GM18519 (cell line): ENCODE measurements around the gene HTT-AS.

Experiments used
- ATAC-seq: cut with Tn5 transposase; IDR thresholded peaks from one replicate; pipeline ENCODE4 v1.9.1; 2021; ENCODE audit warnings: mild to moderate bottlenecking, moderate library complexity; ENCODE audit not compliant: unreplicated experiment, low FRiP score

The HTT-AS gene

DNA sequence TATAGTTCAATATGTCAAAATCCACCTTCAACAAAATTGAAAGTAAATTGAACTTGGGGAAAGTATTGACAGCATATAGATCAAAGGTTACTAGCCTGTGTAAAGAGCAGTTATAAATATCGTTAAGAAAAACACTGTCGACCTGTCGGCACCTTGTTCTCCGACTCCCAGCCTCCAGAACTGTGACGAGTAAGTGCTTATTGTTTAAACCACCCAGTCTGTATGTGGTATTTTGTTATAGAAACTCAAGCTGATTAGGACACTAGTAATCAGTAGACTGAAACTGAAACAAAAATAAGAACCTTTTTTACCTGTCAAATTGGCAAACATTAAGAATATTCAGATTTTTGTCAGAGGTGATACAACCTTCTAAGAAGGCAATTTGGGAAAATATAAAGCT, 17.1 kb upstream of the HTT-AS start:
- ATAC-seq: no peak

GRCh38 chr4:3087115-3087797, 12.9 kb upstream of the HTT-AS start:
- ATAC-seq: no peak

- no peak for ATAC-seq
Observed at GRCh38 chr4:3085948-3086670, 11.8 kb upstream of the HTT-AS start.

DNA sequence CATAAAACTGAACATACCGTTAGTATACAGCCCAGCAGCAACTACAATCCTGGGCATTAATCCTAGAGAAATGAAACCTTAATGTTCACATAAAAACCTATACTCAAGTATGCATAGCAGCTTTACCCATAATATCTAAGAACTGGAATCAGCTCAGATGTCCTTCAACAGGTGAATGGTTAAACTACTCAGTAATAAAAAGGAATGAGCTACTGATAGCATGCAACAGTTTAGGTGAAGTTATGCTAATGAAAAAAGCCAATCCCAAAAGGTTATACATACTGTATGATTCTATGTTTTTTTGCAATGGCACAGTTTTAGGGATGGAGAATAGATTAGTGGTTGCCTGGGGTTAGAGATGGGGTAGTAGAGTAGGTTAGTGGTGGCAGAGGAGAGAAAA, 9.4 kb upstream of the HTT-AS start:
- no peak for ATAC-seq

GRCh38 chr4:3082925-3083515, 8.7 kb upstream of the HTT-AS start:
- ATAC-seq: no peak

DNA sequence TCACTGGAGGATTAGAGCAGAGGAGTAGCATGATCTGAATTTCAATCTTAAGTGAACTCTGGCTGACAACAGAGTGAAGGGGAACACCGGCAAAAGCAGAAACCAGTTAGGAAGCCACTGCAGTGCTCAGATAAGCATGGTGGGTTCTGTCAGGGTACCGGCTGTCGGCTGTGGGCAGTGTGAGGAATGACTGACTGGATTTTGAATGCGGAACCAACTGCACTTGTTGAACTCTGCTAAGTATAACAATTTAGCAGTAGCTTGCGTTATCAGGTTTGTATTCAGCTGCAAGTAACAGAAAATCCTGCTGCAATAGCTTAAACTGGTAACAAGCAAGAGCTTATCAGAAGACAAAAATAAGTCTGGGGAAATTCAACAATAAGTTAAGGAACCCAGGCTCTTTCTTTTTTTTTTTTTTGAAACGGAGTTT, 5.4 kb upstream of the HTT-AS start:
- no peak for ATAC-seq

GRCh38 chr4:3077796-3078195, 3.5 kb upstream of the HTT-AS start:
- ATAC-seq: no peak

DNA sequence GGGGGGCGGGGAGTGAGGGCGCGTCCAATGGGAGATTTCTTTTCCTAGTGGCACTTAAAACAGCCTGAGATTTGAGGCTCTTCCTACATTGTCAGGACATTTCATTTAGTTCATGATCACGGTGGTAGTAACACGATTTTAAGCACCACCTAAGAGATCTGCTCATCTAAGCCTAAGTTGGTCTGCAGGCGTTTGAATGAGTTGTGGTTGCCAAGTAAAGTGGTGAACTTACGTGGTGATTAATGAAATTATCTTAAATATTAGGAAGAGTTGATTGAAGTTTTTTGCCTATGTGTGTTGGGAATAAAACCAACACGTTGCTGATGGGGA, 1.3 kb upstream of the HTT-AS start:
- no peak for ATAC-seq

DNA sequence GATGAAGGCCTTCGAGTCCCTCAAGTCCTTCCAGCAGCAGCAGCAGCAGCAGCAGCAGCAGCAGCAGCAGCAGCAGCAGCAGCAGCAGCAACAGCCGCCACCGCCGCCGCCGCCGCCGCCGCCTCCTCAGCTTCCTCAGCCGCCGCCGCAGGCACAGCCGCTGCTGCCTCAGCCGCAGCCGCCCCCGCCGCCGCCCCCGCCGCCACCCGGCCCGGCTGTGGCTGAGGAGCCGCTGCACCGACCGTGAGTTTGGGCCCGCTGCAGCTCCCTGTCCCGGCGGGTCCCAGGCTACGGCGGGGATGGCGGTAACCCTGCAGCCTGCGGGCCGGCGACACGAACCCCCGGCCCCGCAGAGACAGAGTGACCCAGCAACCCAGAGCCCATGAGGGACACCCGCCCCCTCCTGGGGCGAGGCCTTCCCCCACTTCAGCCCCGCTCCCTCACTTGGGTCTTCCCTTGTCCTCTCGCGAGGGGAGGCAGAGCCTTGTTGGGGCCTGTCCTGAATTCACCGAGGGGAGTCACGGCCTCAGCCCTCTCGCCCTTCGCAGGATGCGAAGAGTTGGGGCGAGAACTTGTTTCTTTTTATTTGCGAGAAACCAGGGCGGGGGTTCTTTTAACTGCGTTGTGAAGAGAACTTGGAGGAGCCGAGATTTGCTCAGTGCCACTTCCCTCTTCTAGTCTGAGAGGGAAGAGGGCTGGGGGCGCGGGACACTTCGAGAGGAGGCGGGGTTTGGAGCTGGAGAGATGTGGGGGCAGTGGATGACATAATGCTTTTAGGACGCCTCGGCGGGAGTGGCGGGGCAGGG, 711 bp upstream of the HTT-AS start:
- ATAC-seq: no peak

DNA sequence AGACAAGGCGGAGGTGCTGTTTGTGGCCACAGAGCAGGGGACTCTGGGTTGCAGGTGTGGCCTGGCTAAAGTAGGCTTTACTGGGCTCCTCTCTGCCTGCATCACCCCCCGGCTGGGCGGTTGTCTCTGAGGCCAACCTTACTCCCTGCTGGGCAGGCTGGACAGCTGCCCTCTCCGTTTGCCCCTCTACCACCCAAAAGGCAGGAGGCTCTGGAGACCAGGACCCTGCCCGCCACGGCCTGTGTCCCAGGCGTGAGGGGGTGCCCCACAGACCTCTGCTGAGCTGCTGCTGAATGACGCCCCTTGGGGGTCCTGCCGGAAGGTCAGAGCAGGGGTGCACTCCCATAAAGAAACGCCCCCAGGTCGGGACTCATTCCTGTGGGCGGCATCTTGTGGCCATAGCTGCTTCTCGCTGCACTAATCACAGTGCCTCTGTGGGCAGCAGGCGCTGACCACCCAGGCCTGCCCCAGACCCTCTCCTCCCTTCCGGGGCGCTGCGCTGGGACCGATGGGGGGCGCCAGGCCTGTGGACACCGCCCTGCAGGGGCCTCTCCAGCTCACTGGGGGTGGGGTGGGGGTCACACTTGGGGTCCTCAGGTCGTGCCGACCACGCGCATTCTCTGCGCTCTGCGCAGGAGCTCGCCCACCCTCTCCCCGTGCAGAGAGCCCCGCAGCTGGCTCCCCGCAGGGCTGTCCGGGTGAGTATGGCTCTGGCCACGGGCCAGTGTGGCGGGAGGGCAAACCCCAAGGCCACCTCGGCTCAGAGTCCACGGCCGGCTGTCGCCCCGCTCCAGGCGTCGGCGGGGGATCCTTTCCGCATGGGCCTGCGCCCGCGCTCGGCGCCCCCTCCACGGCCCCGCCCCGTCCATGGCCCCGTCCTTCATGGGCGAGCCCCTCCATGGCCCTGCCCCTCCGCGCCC, 920 bp downstream of the HTT-AS start:
- no peak for ATAC-seq

GRCh38 chr4:3071811-3072210, 2.5 kb downstream of the HTT-AS start:
- no peak for ATAC-seq

DNA sequence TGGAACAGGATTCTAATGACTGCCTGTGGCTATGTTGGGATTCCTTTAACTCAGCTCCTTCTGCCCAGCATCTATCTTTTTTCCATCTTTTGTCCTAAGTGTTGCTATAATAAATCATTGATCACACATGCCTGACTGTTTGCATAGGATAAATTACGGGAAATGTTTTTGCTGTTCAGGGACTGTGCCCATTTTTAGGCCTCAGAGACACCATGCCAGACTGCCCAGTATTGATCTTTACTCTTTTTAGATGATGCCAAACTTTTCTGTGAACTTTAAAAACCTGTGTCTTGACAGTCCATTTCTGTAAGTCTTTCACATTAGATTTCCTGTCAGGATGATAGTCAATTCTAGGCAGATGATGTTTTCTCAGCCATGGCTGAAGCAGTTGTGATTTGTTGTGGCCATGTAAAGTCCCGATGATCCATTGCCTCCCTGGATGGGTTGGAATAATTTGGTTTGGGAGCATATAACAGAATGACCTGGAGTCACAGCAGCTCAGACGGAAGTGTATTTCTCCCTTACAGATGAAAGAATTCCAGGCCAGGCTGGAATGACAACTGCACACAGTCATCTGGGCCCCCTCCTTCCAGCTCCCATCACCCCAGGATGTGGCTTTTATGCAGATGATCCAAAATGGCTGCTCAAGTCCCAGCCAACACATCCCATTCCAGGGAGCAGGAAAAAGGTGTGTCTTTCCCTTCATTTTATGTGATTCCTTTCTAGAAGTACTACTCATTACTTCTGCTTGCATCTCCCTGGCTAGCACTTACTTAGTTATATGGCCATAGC, 3.4 kb downstream of the HTT-AS start:
- no peak for ATAC-seq

- ATAC-seq: no peak
Observed at GRCh38 chr4:3069661-3070199, 4.6 kb downstream of the HTT-AS start.

GRCh38 chr4:3067473-3068001, 6.8 kb downstream of the HTT-AS start:
- no peak for ATAC-seq

- ATAC-seq: no peak
Observed at GRCh38 chr4:3066836-3067400, 7.4 kb downstream of the HTT-AS start.

- no peak for ATAC-seq
Observed at GRCh38 chr4:3065551-3065950, 8.8 kb downstream of the HTT-AS start.

DNA sequence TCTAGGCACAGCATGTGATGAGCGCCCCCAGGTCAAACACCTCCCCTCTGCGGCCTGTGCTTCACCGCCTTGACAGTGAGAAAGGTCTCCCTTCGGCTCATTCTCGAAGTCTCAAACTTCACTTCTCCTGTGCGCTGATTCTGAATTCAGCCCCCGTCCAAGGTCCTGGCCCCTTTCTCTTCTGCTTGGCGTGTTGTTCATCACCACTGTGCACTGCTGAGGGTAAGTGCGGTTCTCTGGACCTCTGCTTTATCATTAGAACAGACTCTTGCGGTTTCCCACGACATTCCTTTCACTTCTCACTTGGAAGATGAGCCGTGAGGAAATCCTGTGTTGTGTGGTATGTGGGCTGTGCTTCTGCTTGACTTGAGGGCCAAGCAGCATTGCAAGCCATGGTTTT, 11.9 kb downstream of the HTT-AS start:
- no peak for ATAC-seq

DNA sequence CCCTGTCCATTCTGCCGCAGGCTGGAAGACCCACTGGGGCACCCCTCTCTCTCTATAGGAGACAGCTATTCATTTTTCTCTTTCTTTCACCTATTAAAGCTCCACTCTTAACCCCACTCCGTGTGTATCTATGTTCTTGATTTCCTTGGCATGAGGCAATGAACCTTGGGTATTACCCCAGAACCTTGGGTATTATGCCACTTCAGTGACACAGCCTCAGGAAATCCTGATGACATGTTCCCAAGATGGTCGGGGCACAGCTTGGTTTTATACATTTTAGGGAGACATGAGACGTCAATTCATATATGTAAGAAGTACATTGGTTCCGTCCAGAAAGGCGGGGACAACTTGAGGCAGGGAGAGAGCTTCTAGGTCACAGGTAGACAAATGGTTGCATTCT, 13.4 kb downstream of the HTT-AS start:
- ATAC-seq: no peak

- no peak for ATAC-seq
Observed at GRCh38 chr4:3059943-3060342, 14.4 kb downstream of the HTT-AS start.
